GM18519 (cell line): ENCODE measurements around the gene HIRIP3.
A peak's percentile ranks its signal among the peaks of the same experiment; 100 is the strongest.
"Not testable (repeated sequence)": the region's sequence is repeated elsewhere in the genome, so short reads cannot be mapped to it uniquely, and the experiment has no call there.

ENCODE experiments used
- ATAC-seq: cut with Tn5 transposase; IDR thresholded peaks from one replicate; pipeline ENCODE4 v1.9.1; 2021; ENCODE audit warnings: mild to moderate bottlenecking, moderate library complexity; ENCODE audit not compliant: unreplicated experiment, low FRiP score

Gene HIRIP3

GRCh38 chr16:29962344-29962994, 32.9 kb downstream of the HIRIP3 start:
- ATAC-seq, result no peak

GRCh38 chr16:29961479-29962343, 33.7 kb downstream of the HIRIP3 start, which contains the start of gene TMEM219:
TSS of gene TMEM219 (plus strand) at chr16:29962079. CDS start at chr16:29963144, 1,065 bp downstream.
- peak; percentile 73 for ATAC-seq

GRCh38 chr16:29961127-29961478, 34.3 kb downstream of the HIRIP3 start:
- no peak for ATAC-seq

GRCh38 chr16:29959821-29960220, 35.6 kb downstream of the HIRIP3 start:
- ATAC-seq, result not testable (repeated sequence)

GRCh38 chr16:29959293-29959692, 36.1 kb downstream of the HIRIP3 start:
- ATAC-seq, result no peak

GRCh38 chr16:29958756-29959155, 36.7 kb downstream of the HIRIP3 start:
- no peak for ATAC-seq

- no peak for ATAC-seq
These were observed 43.6 kb downstream of the HIRIP3 start for GRCh38 chr16:29951625-29952365.

GRCh38 chr16:29950806-29951461, 44.5 kb downstream of the HIRIP3 start:
- ATAC-seq, result no peak

- ATAC-seq, result no peak
These were observed 47.5 kb downstream of the HIRIP3 start for GRCh38 chr16:29947897-29948296.

- no peak for ATAC-seq
These were observed 51.3 kb downstream of the HIRIP3 start for GRCh38 chr16:29943846-29944799.
